Ishikawa (cell line): ENCODE measurements around the gene RAD1.

Experiments used
- CEBPB ChIP-seq: IDR thresholded peaks from 2 replicates; pipeline ENCODE4 v1.6.1; 2012
- EGR1 ChIP-seq: IDR thresholded peaks from 2 replicates; pipeline ENCODE4 v1.6.1; 2012
- EP300 ChIP-seq: IDR thresholded peaks from 2 replicates; pipeline ENCODE4 v1.6.1; 2012; ENCODE audit warnings: borderline replicate concordance
- RAD21 ChIP-seq: IDR thresholded peaks from 2 replicates; pipeline ENCODE4 v1.6.1; 2012; ENCODE audit warnings: low read depth
- TAF1 ChIP-seq: IDR thresholded peaks from 2 replicates; pipeline ENCODE4 v1.6.1; 2012; ENCODE audit warnings: low read depth, mild to moderate bottlenecking

DNA sequence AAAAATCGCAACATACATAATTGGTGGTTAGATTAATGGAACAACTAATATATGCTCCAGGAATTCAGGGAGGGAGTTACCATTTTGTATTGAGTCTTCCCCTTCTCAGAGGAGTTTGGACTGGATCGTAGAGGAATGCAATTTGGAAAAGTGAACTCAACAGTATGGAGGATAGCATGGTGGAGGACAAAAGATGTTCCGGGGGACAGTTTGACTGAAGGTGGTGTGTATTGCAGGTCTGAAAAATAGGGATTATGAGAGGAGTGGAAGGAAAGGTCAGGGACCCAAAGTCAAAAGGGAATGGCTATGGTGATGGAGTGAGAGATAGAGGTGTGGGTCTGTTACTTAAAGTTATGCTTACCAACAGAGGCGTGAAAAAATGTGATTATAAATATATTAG, 15.6 kb upstream of the RAD1 start:
- TF ChIP-seq TAF1, result no peak
- no peak for TF ChIP-seq RAD21
- TF ChIP-seq EGR1, result no peak
- TF ChIP-seq EP300, result no peak
- no peak for TF ChIP-seq CEBPB
